WERI-Rb-1 (cell line): ENCODE results near the gene PTPRG.

Experiments
- DNase-seq: peaks from one replicate; pipeline ENCODE4 v3.0.0-alpha.2; 2020
- H3K27ac ChIP-seq: fragments of 250-450 bp; sonication (Bioruptor Pico); 2 replicates; pipeline ENCODE4 v1.5.1; 2020; ENCODE audit warnings: mild to moderate bottlenecking, moderate library complexity
- H3K27me3 ChIP-seq: fragments of 250-450 bp; sonication (Bioruptor Pico); 2 replicates; pipeline ENCODE4 v1.5.1; 2021; ENCODE audit warnings: mild to moderate bottlenecking, low read depth, moderate library complexity; ENCODE audit not compliant: insufficient read depth, severe bottlenecking
- H3K36me3 ChIP-seq: fragments of 250-450 bp; sonication (Bioruptor Pico); 2 replicates; pipeline ENCODE4 v1.5.1; 2020; ENCODE audit warnings: mild to moderate bottlenecking, moderate library complexity
- H3K4me3 ChIP-seq: 2 replicates; pipeline ENCODE4 v1.5.1; 2011; ENCODE audit warnings: low read depth, mild to moderate bottlenecking, control low read depth, low read length
- H3K9me3 ChIP-seq: fragments of 250-450 bp; sonication (Bioruptor Pico); 2 replicates; pipeline ENCODE4 v1.5.1; 2021; ENCODE audit warnings: mild to moderate bottlenecking, moderate library complexity; ENCODE audit not compliant: severe bottlenecking
- CTCF ChIP-seq: IDR thresholded peaks from 2 replicates; pipeline ENCODE4 v1.5.1; 2011; ENCODE audit warnings: low read depth, mild to moderate bottlenecking, control low read depth, inconsistent platforms, low read length

PTPRG gene

DNA sequence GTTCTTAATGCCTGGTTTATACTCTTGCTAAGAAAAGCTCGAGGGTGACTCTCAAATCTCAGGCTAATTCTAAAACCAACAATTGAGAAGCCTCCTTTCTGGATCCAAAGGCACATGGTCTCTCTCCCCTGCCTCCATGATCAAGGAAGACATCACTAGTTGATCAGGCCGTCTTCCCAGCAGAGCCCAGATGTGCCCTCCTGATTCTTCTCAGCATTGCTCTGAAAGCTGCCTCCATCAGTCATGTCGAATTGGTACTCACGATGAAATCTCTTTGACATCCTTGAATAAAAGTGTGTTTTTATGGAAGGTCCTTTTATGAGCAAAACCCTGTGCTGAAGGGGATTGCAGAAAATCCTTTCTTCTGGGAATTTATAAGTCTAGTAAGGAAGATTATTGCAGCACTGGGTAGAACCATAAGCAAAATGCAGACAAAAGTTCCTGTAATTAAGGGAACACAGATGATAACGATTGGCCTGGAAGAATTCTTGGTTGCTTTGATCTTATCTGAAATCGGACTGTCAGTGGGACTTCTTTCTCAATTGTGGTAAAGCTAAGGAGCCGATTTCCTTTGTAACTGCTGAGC is 345.9 kb downstream of the PTPRG start:
- H3K36me3 ChIP-seq: no peaks in the 10 kb centered on the region
- no peak for TF ChIP-seq CTCF
- H3K9me3 ChIP-seq: no peaks in the 10 kb centered on the region

DNA sequence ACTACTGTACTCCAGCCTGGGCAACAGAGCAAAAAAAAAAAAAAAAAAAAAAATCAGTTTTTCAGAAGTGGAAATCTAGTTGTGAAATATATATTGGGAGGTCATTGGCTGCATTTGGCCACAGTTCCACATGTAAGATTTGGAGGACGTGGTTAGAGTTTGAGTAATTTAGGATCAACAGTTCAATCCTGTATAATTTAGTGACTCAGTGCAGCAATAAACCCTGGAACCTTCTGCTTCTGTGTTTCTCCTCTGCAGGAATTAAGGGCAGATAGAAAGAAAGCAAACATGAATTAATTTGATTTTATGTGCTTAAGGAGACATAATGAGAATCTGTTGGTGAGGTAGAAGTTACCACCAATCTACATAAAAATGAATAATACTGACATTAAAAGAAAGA is 347.0 kb downstream of the PTPRG start:
- Histone ChIP-seq H3K4me3 (no peak overlapping the region), H3K27ac (no peak overlapping the region), H3K36me3 (no peaks in the 10 kb centered on the region), H3K9me3 (no peaks in the 10 kb centered on the region), H3K27me3 (no peaks in the 10 kb centered on the region)
- DNase-seq: no peak
- TF ChIP-seq CTCF: no peak

More for the DNA sequence above, 345.9 kb downstream of the PTPRG start:
- H3K4me3 ChIP-seq: no peak overlapping the region
- no peak overlapping the region for H3K27ac ChIP-seq
- no peaks in the 10 kb centered on the region for H3K27me3 ChIP-seq
- no peak for DNase-seq

DNA sequence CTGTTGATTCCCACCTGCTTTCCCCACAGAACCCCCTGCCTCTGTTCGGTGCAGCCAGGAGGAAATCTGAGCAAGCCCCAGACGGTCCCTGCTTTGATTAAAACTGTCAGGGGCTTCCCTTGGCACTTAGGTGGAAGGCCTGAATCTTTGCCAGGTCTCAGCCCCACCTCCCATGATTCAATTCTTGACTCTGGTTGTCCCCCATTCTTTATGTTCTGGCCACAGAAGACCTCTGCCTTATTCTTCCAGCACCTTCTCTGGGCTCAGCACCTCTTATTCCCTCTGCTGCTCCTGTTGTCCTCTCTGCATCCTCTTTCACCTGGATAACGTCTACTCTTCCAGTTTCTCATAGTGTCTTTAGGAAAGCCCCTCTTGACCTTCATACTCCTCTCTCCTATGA is 349.4 kb downstream of the PTPRG start:
- H3K27ac ChIP-seq: no peak overlapping the region
- no peak for DNase-seq
- TF ChIP-seq CTCF: no peak
- no peaks in the 10 kb centered on the region for H3K9me3 ChIP-seq
- no peak overlapping the region for H3K4me3 ChIP-seq
- no peaks in the 10 kb centered on the region for H3K36me3 ChIP-seq
- H3K27me3 ChIP-seq: no peaks in the 10 kb centered on the region

DNA sequence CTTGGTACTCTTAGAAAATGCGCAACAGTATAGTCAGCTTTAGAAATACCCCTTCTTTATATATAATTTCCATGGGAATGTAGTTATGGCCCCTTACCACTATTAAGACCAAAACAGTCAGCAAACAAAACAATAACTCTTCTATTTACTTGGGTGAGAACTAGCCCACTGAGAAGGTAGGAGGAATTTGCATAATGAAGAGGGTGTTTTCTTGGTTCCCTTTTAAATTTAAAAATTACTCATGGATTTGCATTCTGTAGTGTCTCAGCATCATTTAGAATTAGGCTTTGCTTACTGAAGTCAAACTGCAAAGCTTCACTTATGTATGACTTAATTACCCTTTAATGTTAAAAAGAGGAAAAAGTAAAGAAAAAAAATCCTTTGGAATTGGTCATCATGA is 350.8 kb downstream of the PTPRG start:
- no peaks in the 10 kb centered on the region for H3K36me3 ChIP-seq
- DNase-seq: no peak
- H3K9me3 ChIP-seq: no peaks in the 10 kb centered on the region
- TF ChIP-seq CTCF: no peak
- H3K4me3 ChIP-seq: no peak overlapping the region
- no peak overlapping the region for H3K27ac ChIP-seq
- no peaks in the 10 kb centered on the region for H3K27me3 ChIP-seq

GRCh38 chr3:61913701-61914100 is 352.3 kb downstream of the PTPRG start:
- TF ChIP-seq CTCF: no peak
- Histone ChIP-seq H3K4me3 (no peak overlapping the region), H3K36me3 (no peaks in the 10 kb centered on the region), H3K27me3 (no peaks in the 10 kb centered on the region), H3K27ac (no peak overlapping the region), H3K9me3 (no peaks in the 10 kb centered on the region)
- no peak for DNase-seq

DNA sequence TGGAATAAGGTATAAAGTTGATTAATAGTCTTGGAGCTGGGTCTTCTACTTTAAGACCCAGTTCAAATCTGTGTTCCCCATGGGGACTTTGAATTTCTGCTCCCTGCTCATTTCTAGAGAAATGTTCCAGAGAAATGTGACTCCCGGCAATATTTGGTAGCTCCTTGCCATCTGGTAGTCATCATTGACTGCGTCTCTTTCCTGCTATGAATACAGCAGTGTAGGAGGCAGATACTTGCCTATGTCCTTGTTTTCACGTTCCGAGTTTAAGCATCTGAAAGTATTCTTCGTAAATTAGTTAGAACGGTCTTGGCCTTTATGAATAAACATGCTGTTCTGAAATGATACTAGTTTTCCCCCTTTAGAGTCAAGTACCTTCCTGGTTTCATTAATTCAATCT is 352.9 kb downstream of the PTPRG start:
- H3K9me3 ChIP-seq: no peaks in the 10 kb centered on the region
- H3K27ac ChIP-seq: no peak overlapping the region
- H3K27me3 ChIP-seq: no peaks in the 10 kb centered on the region
- H3K4me3 ChIP-seq: no peak overlapping the region
- no peaks in the 10 kb centered on the region for H3K36me3 ChIP-seq
- TF ChIP-seq CTCF: no peak
- no peak for DNase-seq
